Ovary (tissue), 9 donors: ENCODE data around the gene ADGRD1. TPM values are rescaled to one million over a fixed set of nuclear protein-coding genes. Genes with fewer than 3 reads are reported as not detected.

Source experiments
- DNase-seq, 5 donors: peaks; one replicate each; pipeline ENCODE4 v3.0.0-alpha.2; 2019 to 2020
- H3K27ac ChIP-seq, 2 donors: fragments of 200-600 bp; one replicate each; pipeline versions ENCODE4 v1.5.1 to v1.8.0; 2019 to 2022
- H3K27me3 ChIP-seq: fragments of 200-600 bp; one replicate; pipeline ENCODE4 v1.8.0; 2022
- H3K36me3 ChIP-seq: fragments of 200-600 bp; sonication (generic); one replicate; pipeline ENCODE4 v1.5.1; 2019
- H3K4me1 ChIP-seq: one replicate; pipeline ENCODE4 v1.8.1; 2013; ENCODE audit warnings: mild to moderate bottlenecking, moderate library complexity; ENCODE audit not compliant: insufficient read depth
- H3K4me3 ChIP-seq: fragments of 200-600 bp; sonication (generic); one replicate; pipeline ENCODE4 v1.5.1; 2017
- H3K9me3 ChIP-seq, 2 donors: fragments of 200-600 bp in 1 of 2; sonication (generic) in 1 of 2; one replicate each; pipeline versions ENCODE4 v1.5.1 to v1.8.1; 2013 to 2019; ENCODE audit warnings: mild to moderate bottlenecking in 1 of 2, moderate library complexity in 1 of 2
- EP300 ChIP-seq: sonication (generic); formaldehyde crosslinking; IDR thresholded peaks from one replicate; pipeline ENCODE4 v1.6.1; 2017; ENCODE audit warnings: antibody characterized with exemption
- POLR2A ChIP-seq: fragments of 450-650 bp; IDR thresholded peaks from one replicate; pipeline ENCODE4 v1.6.1; 2017; ENCODE audit warnings: antibody characterized with exemption, mild to moderate bottlenecking, moderate library complexity
- WGBS, 3 donors: extraction: QIAGEN DNeasy Blood & Tissue Kit in 1 of 3; methylation state at CpG; one replicate each; pipeline versions ENCODE4 v1.1.5 to v1.1.7; 2013 to 2017; 5-methylcytosine and 5-hydroxymethylcytosine counted together
- intact Hi-C, 4 donors: fragments of 100-400 bp; cut with DNase I; formaldehyde crosslinking; loops; one replicate each; pipeline versions ENCODE4 v1.11.0 to v1.15.1; 2022 to 2023
- polyA plus RNA-seq, 2 donors: library from polyadenylated mRNA; stranded (reverse); fragments of 200-250 nt in 1 of 2; fragments of 350-450 nt in 1 of 2; fragmentation: Illumina TruSeq in 1 of 2; extraction: RNeasy Lipid Tissue Mini Kit (QIAGEN cat#74804) in 1 of 2; gene quantifications; one replicate each; pipeline ENCODE4 v1.2.3, GENCODE V29; 2013 to 2014
- total RNA-seq, 7 donors: library from RNA; depleted of rRNA in 2 of 7; stranded (reverse); fragments of >200 nt in 2 of 7; fragmentation: NEBNext Ultra II Directional in 3 of 7; extraction: Animal tissue kit (Norgen Biotek cat#: 25700) in 3 of 7; gene quantifications; one replicate each; pipeline versions ENCODE4 v1.1.0 to v1.2.4, GENCODE V29; 2016 to 2023
- TF ChIP-seq, protein P1 (sequence below), 3 donors: fragments of 450-650 bp in 2 of 3; fragments of 200-600 bp in 1 of 3; IDR thresholded peaks; one replicate each; pipeline versions ENCODE4 v1.5.1 to v1.8.0; 2016 to 2022; ENCODE audit warnings: antibody characterized with exemption in 3 of 3, mild to moderate bottlenecking in 1 of 3
- donor health status: DM: no; HTN: no; CAD: no; lungs with moderate emphysema.
- donor health status: DM: no; HTN: no; CAD: no.
- donor health status: Bipolar disorder and iron deficiency.
- donor health status: DM: yes; HTN: yes; CAD: no.
- donor health status: DM: no; HTN: no; CAD: no.
- donor health status: DM: yes; HTN: yes; CAD: no.

The ADGRD1 gene
- total and polyA plus RNA-seq, 9 donors, result 7.6 to 75.3 (median 25.9) TPM

GRCh38 chr12:131050463-131051154 is 96.9 kb downstream of the ADGRD1 start:
- H3K27ac ChIP-seq, result no peak overlapping the region

DNA sequence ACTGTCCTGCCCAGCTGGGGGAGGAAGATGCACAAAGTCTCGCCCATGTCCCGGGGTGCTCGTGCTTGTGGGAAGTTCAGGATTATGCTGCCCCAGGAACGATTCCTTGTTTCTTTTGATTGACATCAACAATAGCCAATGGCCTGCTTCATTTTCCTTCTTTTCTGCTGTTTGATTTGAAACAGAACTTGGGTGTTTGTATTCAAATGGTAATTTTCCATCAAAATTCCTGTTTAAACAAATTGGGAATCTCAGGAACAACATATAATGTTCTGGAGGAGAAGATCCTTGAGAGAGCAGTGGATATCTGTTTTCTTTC is 97.4 kb downstream of the ADGRD1 start:
- no peak for DNase-seq
- H3K27me3 ChIP-seq, result no peaks in the 10 kb centered on the region
- WGBS, 3 donors, result 86 to 92% (median 90%) methylated on average over 4 of the region's 4 CpGs
- H3K9me3 ChIP-seq, result no peaks in the 10 kb centered on the region
- no peak overlapping the region for H3K27ac ChIP-seq
- TF ChIP-seq EP300 (no peak), POLR2A (no peak)
- TF ChIP-seq, protein P1, sequence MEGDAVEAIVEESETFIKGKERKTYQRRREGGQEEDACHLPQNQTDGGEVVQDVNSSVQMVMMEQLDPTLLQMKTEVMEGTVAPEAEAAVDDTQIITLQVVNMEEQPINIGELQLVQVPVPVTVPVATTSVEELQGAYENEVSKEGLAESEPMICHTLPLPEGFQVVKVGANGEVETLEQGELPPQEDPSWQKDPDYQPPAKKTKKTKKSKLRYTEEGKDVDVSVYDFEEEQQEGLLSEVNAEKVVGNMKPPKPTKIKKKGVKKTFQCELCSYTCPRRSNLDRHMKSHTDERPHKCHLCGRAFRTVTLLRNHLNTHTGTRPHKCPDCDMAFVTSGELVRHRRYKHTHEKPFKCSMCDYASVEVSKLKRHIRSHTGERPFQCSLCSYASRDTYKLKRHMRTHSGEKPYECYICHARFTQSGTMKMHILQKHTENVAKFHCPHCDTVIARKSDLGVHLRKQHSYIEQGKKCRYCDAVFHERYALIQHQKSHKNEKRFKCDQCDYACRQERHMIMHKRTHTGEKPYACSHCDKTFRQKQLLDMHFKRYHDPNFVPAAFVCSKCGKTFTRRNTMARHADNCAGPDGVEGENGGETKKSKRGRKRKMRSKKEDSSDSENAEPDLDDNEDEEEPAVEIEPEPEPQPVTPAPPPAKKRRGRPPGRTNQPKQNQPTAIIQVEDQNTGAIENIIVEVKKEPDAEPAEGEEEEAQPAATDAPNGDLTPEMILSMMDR (IDR thresholded peaks at IDR 0.05), result no peak
- intact Hi-C loops, result no loop called here
- H3K4me1 ChIP-seq, result no peaks in the 10 kb centered on the region
- no peaks in the 10 kb centered on the region for H3K36me3 ChIP-seq
- no peak overlapping the region for H3K4me3 ChIP-seq

More at GRCh38 chr12:131050463-131051154, 96.9 kb downstream of the ADGRD1 start:
- Histone ChIP-seq H3K36me3 (no peaks in the 10 kb centered on the region), H3K4me3 (no peak overlapping the region), H3K27me3 (no peaks in the 10 kb centered on the region), H3K4me1 (no peaks in the 10 kb centered on the region), H3K9me3 (no peaks in the 10 kb centered on the region)
- no peak for DNase-seq
- TF ChIP-seq, protein P1 (IDR thresholded peaks at IDR 0.05), result no peak
- no peak for TF ChIP-seq POLR2A
- no peak for TF ChIP-seq EP300
- intact Hi-C loops, result no loop called here
- WGBS, 3 donors, result 91 to 94% (median 91%) methylated on average over 26 of the region's 26 CpGs

GRCh38 chr12:131052063-131052781 is 98.5 kb downstream of the ADGRD1 start:
- H3K9me3 ChIP-seq, result no peaks in the 10 kb centered on the region
- intact Hi-C loops, result no loop called here
- H3K27ac ChIP-seq, result no peak overlapping the region
- no peaks in the 10 kb centered on the region for H3K4me1 ChIP-seq
- no peak overlapping the region for H3K4me3 ChIP-seq
- no peak for TF ChIP-seq EP300
- TF ChIP-seq, protein P1 (IDR thresholded peaks at IDR 0.05), result no peak
- TF ChIP-seq POLR2A, result no peak
- no peaks in the 10 kb centered on the region for H3K27me3 ChIP-seq
- 88 to 91% (median 88%) methylated on average over 15 of the region's 15 CpGs for WGBS, 3 donors
- H3K36me3 ChIP-seq, result no peaks in the 10 kb centered on the region
- no peak for DNase-seq

- intact Hi-C loops, result no loop called here
- Histone ChIP-seq H3K27ac (no peak overlapping the region), H3K4me3 (no peak overlapping the region), H3K27me3 (no peaks in the 10 kb centered on the region), H3K36me3 (no peaks in the 10 kb centered on the region), H3K4me1 (no peaks in the 10 kb centered on the region), H3K9me3 (no peaks in the 10 kb centered on the region)
- TF ChIP-seq EP300 (no peak), POLR2A (no peak)
- TF ChIP-seq, protein P1 (IDR thresholded peaks at IDR 0.05), result no peak
- DNase-seq, result no peak
- 83 to 86% (median 85%) methylated on average over 5 of the region's 5 CpGs for WGBS, 3 donors
Observed at GRCh38 chr12:131052929-131053328, 99.2 kb downstream of the ADGRD1 start.
